NCI-H2081 treated with DMSO at 0.1 percent for 48 hours (cell line): ENCODE results near the gene GORASP2.

ENCODE experiments used
- DNase-seq: peaks from one replicate; lab custom pipeline; 2025; lab: John Stamatoyannopoulos, UW

Gene GORASP2

DNA sequence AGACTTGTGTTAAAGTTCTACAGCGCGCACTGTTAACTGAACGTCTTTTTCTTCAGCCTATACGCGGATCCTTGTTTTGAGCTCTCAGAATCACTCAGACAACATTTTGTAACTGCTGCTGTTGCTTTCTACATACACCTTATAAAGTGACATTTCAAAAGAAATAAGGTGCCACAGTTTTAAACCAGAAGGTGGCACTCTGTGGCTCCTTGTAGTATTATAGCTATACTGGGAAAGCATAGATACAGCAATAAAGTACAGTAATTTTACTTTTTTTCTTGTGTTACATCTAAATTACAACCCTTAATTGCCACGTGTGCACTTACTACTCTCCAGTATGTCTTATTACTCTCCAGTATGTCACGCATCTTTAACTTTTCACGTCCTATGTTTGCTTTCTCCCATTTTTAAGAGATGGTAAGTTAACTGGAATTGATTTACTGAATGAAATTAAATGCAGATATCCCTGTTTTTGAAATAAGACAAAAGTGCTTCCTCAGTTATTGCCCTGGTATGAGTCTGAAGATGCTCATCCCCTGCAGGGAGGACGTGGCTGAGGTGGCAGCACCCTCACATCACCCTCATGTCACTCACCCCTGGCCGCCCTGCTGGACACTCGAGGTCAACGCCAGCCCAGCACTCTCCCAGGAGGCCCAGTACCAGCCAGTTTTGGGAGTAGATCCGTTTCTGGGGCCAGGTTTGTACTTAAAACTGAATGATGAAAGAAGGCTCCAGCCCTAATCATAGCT is 37.8 kb downstream of the GORASP2 start:
- DNase-seq: no peak

DNA sequence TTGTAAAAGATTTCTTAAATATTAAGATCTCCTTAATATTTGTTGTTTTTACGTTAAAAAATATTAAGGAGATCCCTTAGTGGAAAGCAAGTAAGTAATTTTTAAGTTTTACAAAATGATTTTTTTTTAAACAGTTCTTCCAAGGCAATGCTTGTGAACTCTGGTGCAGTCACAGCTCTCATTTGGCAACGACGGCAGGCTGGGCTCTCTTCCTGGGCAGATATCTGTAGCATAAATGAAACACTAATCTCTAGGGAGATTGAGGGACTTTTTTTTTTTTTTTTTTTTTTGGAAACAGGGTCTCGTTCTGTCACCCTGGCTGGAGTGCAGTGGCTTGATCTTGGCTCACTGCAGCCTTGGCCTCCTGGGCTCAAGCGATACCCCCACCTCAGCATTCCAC is 38.5 kb downstream of the GORASP2 start:
- DNase-seq: no peak

DNA sequence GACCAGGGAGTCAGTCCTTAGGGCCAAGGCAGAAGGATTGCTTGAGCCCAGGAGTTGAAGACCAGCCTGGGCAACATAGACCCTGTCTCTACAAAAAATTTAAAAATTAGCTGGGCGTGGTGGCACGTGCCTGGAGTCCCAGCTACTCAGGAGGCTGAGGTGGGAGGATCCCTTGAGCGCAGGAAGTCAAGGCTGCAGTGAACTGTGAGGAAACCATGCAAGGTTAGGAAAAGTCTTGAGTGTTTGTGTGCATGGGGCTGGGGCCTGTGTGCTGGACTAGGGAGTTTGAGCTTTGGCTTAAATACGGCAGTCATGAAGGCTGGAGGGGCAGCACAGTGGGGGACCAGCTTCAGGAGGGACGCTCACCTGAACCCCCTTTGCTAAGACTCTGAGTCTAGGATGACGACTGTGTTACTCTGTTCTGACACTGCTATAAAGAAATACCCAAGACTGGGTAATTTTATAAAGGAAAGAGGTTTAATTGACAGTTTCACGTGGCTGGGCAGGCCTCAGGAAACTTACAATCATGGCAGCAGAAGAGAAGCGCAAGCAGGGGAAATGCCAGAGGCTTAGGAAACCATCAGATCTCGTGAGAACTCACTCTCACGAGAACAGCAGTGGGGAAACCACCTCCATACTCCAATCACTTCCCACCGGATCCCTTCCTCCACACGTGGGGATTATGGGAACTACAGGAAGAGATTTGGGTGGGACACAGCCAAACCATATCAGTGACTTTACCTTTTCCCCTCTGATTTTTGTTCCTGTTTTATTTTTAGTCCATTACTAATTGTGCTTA is 39.4 kb downstream of the GORASP2 start:
- DNase-seq: no peak

DNA sequence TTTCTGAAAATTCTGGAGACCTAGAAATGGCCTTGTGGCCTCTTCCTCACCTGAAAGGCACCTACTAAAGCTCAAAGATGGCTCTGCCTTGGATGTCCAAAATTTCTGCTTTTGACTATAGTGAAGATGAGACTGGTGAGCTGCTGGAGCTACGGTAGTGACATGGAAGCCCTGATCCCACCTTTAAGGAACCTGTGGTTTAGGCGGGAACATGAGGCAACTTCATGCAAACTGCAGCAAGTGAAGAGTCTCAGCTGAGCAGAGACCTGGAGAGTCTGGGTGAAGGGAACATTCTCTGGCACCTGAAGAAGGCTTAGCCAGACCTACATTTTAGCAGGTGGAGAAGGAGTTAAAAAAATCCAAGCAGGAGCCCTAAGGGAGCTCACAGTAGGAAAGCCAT is 40.0 kb downstream of the GORASP2 start:
- DNase-seq: no peak

DNA sequence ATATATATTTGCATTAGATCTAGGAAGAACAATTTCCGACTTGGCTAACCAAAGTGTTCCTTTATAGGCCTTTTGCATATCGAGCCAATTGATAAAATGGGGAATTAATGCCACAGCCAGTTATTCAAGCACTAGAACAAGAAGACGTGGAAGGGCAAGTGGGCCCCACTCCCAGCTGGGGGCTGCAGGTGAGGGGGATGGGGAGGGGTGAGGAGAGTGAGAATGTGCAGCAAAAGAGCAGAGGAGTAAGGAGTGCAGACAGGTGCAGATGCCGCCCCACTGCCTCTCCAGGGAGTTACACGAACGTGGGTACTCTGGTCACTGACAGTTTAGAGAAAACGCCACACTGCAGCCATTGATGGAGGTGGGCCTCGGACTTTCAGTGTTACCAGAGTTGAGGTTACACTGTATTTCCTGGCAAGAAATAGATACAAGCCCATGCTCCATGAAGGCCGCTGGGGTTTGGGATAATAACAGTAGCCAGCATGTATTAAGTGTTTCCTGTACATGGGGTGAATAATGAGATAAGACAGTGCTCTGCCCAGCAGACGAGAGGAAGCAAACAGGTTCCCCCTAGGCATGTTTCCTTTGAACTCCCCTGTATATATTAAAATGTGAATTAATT is 40.9 kb downstream of the GORASP2 start:
- no peak for DNase-seq

DNA sequence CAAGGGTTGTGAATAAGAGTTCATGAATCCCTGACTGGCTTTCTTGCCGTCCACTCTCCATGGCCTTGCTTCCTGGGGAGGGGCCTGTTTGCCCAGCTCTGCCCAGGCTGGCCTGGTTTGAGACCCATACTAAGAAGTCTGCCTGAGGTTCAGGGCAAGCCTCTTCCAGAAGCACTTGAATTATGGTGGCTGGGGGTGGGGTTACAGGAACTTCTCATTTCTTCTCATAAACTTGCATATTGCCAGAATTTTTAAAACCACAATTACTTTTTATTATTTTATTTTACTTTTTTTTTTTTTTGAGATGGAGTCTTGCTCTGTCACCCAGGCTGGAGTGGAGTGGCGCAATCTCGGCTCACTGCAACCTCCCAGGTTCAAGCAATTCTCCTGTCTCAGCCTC is 42.0 kb downstream of the GORASP2 start:
- DNase-seq: no peak

DNA sequence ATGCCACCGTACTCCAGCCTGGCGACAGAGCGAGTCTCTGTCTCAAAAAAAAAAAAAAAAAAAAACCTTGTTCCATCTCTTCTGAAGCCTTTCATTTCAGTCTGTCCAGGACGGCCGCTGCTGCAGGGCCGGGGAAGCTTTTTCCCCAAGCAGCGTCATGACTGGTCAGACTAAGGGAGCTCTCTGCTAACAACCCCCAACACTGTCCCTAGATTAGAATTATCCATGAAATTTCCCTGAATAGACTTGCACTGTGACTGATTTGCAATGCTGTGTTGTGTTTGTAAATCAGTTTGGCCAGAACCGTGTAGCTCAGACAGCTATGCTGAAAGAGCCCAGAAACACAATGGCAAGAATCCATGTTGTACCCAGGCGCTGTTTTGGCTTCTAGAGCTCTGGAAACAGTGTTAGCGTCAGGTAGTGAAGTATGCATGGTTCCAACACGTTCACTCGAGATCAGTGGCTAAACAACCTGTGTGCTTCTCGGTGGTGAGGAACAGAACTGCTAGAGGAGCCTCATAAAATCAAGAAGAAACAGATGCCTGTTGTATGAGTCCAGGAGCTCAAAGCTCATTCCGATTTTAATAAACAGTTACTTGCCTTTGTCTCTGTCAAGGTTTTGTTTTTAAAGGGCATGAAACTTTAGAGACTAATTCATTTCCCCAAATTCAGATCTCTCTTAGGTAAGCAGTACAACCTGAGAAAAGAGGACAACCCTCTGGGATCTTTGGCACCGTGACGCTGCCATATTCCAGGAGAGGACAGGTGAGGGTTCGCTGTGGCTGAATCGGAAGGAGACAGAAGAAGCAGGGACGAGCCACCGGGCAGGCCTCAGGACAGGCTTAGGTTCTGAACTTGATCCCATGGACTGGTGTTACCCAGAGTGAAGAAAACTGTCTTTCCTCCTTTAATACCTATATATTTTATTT is 43.5 kb downstream of the GORASP2 start:
- DNase-seq: no peak

DNA sequence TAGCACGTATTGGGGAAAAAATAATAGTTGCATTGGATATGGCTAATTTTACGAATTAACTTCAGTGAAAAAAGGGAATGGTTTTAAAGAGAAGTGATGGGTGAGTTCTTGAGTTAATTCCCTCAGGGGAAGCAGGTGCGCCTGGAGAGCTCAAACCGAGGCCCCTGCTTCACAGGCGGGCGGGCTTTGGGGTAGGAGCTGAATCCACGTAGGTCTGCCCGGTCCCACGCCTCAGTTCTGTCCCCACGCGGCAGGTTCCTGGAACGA is 44.1 kb downstream of the GORASP2 start:
- DNase-seq: no peak

DNA sequence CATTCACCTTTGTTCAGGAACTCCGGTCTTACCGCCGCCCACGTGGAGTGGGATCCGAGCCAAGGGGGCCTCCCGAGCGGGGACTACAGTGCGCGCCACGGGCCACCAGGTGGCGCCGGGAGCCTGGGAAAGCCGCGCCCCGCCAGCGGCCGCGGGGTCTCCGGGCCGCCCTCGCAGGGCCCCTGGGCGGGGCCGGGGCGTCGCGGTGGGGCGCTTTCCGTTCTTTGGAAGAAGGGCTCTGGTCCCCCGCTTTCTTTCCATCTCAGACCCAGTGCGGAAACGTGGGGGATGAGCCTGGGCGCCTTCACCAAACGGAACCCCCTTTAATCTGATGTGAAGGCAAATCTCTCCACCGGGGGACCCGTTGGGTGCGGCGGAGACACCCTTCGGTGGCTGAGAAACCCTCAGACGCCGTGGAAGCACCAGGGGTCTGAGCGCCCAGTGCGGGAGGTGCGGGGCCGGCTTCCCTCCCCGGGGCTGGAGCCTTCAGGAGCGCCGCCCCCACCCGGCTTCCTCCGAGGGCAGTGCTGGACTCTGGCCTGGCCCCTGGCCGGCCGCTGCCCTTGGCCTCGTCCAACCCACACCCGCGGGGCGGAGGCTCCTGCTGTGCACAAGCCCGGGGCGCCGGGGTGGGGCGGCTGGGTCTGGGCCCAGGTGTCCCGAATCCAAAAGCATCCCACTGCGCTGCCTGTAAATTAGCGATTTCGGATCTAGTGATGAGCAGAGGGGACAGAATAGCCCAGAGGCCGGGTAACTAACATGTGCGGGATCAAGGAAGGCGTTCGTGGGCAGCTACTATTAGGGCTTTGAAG is 44.6 kb downstream of the GORASP2 start:
- DNase-seq: peak; percentile 67

DNA sequence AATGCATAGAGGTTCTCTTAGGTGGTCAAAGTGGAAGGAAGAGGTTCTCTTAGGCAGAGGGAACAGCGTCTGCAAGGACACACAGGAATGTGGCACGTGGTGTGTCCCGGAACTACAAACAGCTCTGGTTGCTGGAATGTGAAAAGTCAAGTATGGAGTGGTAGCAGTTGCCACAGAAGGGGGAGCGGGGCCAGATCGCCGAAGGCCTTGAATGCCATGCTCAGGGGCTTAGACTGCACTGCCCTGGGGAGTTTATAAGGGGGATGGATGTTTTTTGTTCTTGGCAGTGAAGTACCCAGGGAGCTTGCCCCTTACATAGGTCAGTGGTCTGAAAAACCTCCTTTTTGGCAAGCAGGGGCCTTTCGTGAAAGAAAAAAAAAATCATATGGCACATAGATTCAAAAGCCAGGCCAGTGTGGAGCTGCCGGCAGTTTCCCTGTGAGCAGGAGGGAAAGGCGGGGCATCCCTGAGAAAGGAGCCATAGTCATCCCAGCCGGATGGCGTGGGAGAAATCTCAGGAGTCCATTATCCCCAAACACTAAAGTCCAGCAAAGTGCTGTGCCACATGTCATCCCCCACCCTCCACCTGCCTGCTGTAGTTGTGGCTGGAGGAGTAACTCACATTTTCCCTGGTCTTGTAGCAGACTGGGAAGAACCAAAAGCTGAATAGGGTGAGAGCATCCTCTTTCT is 45.4 kb downstream of the GORASP2 start:
- DNase-seq: no peak

DNA sequence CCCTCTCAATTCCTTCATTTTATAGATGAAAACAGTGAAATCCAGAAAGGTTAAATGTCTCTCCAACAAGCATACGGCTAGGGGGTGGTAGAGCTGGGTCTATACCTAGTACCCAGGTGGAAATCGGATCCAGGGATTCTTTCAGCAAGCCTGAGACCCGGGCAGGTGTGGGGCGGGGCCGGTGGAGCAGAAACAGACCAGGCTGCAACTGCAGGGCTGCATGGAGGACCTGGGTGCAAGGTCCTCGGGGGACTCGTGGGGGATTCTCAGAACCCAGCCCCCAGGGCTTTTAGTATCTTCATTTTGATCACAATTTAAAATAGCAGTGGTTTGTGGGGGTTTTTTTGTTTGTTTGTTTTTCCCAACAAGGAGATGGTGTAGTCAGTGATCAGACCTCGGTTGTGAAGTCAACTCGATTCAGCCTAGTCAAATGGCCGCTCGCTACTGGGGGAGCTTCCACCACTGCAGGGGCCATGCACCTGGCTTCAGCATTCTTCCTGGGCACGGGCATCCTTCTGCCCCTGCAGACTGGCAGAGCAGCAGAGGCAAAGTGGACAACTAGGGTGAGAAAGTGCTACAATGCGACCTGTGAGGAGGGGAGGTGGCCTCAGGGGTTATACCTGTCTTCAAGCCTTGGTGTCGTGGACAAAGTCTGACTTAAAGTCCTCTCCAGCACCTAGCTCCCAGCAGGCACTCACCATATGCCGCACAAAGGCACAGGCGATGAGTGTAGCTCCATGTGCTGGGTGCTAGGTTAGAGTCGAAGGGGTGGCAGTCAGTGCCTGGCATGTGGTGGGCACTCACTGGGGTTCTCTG is 46.3 kb downstream of the GORASP2 start:
- no peak for DNase-seq

DNA sequence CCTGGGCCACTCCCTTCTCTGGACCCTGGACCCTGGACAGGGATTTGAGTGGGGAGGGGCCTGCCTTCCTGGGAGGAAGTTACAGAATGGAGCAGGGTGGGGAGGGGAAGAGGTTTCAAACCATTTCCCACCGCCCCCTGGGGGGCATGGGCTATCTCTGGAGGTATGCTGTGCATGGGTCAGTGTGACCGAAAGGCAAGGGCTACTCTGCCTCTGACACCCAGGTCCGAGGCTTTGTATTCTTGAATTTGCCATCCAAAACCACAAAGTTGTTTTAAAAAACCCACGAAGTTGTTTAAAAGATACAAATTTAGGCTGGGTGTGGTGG is 46.9 kb downstream of the GORASP2 start:
- no peak for DNase-seq

DNA sequence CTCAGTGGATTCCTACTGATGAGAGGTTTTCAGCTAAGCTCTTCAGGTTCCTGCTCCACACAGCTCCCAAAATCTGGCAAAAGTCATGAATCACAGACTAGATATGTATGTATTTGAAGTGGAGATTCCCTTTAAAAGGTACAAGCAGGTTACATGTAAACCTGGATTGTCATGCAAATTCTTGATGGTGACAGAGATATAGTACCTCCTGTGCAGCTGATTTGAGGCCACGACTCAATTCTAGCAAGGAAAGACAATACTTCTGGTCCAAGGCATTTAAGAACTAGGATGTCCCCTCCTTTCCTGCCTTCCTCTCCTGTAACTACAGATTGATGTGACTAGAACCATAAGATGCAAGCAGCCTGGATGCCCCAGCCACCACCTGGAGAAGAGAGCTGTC is 55.0 kb downstream of the GORASP2 start:
- no peak for DNase-seq

DNA sequence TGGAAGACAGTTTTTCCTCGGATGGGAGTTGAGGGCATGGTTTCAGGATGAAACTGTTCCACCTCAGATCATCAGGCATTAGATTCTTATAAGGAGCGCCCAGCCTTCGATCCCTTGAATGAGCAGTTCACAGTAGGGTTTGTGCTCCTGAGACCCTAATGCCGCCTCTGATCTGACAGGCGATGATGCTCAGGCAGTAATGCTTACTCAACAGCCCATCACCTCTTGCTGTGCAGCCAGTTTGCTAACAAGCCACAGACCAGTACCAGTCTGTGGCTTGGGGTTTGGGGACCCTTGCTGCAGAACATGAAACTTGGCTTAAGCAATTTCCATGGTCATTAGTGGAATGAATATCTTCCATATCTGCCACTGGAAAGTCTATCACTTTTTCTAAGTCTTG is 56.4 kb downstream of the GORASP2 start:
- no peak for DNase-seq

DNA sequence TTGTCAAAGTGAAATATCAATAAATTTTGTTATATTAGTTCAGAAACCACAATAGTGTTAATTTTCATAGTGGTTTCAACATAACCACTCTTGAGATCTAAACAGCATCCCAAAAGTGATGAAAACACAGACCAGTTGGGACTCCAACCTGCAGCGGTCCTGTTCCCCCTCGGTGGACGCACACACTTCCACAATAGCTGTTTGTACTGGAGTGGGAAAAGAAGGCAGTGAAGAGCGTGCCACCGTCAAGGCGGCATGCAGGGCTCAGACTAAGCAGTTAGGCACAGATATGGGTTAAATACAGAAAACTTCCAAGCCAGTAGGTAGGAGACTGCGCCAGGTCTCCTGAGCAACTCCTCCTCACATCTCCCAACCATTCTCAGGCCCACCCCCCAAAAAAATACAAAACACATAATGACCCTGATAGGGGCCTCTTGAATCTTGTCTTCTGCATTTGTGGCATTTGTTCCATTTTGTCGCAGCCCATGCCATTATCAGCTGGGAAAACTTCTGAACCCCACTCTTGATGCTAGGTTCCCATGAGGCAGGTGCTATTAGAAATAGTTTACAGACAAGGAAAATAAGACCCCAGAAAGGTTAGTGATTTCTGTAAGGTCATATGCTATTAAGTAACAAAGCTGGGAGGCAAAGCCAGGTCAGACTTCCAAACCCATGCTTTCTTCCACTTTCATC is 57.7 kb downstream of the GORASP2 start:
- no peak for DNase-seq

DNA sequence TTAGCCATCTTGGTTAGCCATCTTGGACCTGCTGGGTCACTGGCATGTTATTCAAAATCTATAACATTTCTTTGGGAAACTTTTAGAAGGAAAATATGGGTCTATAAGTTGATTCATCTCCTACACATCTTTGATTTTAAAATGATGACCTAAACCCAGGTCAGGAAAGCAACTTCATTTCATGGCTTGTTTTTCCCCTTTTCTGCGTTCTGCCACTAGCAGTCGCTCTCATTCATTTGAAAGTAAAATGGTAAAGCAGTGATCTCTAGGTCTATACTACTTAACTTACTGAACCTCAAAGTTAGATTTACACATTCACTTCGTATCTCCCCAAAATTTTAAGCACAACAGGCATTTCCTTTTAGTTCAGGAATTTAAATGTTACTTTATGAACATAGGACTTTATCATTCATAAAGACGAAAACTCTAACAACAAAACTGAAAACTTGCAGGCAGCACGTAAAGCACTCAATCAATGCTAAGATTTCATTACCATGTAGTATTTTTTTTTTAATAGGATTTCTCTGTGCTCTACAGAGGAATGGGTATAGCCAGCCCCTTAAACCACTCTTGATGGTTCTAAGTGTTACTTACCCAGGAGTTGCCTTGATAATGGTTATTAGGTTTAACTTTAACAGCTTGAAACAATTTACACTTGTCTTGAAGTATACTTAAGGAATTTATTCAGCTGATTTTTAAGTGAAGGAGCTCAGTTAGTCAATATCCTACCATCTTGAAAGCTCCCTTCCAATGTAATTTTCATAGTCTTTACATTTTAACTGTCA is 62.5 kb downstream of the GORASP2 start:
- DNase-seq: no peak

DNA sequence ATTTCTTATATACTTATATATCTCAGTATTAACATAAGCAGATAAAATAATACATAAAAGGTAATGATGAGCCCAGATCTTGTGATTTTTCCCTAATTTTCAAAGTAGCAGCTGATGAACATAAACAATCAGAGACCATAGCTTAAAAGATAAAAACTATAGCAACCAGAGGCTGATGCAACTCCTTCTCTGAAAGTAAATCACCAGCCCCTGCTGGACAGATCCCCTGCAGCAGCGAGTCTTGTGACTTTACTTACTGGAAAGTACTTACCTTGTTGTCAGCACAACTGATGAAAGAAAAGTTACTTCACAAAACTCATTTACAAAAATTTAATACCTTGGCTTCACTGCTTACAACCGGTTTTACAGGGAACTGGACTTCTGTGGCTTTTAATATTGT is 67.3 kb downstream of the GORASP2 start:
- DNase-seq: no peak

DNA sequence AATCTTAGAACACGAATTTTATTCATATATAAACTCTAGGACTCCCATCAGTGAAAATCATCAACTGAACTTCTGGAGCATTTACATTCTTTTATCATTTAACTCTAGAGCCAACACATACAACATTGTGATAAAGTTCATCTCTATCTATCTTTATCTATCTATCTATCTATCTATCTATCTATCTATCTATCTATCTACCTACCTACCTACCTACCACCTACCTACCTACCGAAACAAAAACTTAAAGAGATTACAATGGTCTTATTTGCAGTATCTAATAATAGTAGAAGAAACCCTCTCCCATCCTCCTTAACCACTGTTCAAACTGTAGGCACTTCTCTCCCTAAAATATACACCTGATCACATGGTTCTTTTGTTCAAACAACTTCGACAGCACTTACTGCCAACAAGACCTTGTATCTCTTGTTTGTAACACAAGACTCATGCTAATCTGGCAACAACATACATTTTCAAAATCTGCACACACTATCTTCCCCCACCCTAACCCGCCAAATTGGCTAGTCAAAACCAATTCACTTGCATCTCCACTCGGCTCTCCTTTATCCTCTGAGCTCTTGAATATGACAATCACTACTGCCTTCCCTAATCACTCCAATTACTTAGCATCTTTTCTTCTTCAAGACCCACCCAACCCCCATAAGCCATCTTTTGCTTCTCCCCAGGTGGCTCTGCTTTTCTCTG is 69.0 kb downstream of the GORASP2 start:
- DNase-seq: no peak
